SIG-M5 treated with dmso at 0.1 percent for 504 hours (cell line): ENCODE measurements around the gene C17orf50.
"Not testable (repeated sequence)": the region's sequence is repeated elsewhere in the genome, so short reads cannot be mapped to it uniquely, and the experiment has no call there.

ENCODE experiments used
- DNase-seq: peaks from one replicate; lab custom pipeline; 2025; ENCODE audit not compliant: unreplicated experiment; lab: John Stamatoyannopoulos, UW

C17orf50 gene

GRCh38 chr17:35751541-35751940 is 9.1 kb upstream of the C17orf50 start:
- not testable (repeated sequence) for DNase-seq

GRCh38 chr17:35752471-35752870 is 8.2 kb upstream of the C17orf50 start:
- DNase-seq, result no peak

- DNase-seq, result no peak
Observed at GRCh38 chr17:35752945-35753764, 7.5 kb upstream of the C17orf50 start, which contains the start of gene GAS2L2. Gene GAS2L2 (minus strand): TSS chr17:35753239. CDS start chr17:35752850, 389 bp downstream.

DNA sequence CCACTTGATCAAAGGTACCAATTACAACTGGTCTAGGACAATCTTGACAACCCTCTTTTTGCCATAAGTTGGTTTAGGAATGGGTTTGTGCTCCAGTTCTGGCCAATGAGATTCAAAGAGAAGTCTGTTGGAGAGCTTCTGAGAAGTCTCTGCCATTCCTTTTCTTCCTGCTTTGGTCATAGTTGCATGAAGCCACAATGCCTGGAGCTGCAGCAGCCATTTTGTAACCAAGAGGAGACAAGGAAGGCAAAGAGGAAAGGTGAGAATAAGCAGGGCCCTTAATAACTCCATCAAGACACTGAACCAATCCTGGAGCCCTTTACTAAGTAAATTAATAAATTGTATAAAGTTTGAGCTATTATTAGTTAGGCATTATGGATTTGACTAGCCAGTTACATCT is 3.4 kb upstream of the C17orf50 start:
- no peak for DNase-seq

DNA sequence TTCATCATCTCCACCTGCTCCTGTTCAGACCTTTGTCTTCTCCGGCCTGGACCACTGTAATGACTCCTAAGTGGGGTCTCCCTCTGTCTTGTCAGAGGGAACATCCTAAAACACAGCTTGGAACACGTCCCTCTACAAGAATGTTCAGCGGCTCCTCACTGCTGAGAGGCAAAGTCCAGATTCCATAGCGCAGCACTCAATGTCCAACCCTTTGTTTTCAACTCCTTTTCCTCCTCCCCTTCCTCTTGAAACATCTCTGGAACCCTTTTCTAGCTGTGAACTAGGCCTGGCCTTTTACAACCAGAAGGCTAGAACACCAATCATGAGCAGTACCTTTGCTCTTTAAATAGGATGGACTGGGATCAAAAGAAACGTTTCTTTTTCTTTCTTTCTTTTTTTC is 914 bp downstream of the C17orf50 start:
- DNase-seq, result no peak

DNA sequence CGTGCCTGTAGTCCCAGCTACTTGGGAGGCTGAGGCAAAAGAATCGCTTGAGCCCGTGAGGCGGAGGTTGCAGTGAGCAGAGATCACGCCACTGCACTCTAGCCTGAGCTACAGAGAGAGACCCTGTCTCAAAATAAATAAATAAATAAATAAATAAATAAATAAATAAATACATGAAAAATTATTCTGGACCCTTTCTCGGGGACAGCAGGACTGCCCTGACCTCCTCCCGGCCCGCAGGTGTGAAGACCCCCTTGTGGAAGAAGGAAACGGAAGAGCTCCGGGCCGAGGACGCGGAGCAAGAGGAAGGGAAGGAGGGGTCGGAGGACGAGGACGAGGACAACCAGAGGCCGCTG is 3.1 kb downstream of the C17orf50 start:
- no peak for DNase-seq

DNA sequence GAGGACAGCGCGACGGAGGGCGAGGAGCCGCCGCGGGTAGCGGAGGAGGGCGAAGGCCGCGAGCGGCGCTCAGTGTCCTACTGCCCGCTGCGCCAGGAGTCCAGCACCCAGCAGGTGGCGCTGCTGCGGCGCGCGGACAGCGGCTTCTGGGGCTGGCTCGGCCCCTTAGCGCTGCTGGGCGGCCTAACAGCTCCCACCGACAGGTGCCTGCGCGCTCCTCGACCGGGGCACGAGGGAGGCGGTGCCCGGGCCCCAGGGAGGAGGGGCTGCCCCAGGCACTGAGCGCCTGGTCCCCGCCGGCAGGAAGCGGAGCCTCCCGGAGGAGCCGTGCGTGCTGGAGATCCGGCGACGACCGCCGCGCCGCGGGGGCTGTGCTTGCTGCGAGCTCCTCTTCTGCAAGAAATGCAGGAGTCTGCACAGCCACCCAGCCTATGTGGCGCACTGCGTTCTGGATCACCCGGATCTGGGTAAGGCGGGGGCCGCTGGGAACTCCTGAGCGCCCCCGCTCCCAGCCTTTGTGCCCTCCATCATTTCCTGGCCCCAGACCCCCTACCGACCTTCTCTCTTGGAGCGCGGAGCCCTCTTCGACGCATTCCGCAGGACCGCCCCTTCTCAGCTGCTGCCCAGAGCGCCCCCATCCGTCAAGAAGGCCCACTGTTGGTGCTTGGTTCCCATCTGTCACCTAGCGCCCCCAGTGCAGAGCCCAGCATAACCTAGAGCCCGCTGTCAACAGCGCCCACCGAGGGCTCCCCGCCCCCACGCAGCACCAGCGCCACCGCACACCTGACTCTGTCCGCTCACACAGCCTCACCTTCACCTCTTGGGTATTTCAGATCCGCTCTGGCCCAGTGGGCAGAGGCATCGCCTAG is 3.7 kb downstream of the C17orf50 start:
- peak; percentile 84 for DNase-seq

DNA sequence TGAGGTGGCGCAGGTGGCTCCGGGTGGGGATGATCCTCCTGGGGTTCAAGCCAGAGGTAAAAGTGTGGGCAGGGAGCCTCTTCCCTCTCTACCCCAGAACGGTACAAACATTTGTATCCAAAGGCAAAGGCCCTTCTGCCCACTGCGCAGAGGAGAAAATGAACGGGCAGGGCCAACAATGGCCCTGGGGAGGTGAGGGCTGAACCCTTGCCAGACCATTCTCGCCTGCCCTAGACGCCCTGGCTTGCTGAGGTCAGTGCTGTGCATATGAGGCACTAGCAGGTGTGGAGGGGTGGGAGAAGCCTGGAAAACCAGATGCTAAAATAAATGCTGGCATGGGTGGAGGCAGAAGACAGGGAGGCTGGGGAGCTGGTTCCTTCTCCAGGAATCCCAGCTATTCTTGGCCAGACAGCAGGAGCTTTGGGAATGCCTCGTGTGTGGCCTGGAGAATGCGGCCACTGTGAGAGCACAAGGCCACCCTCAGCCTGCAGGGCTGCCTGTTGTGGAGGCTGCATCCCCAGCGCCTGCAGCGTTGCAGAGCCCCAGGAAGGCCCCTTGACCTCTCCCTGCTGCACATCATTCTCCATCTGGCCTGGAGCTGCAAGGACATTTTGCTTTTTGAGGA is 4.5 kb downstream of the C17orf50 start:
- DNase-seq, result no peak

- no peak for DNase-seq
Observed at GRCh38 chr17:35765756-35766488, 5.2 kb downstream of the C17orf50 start.

DNA sequence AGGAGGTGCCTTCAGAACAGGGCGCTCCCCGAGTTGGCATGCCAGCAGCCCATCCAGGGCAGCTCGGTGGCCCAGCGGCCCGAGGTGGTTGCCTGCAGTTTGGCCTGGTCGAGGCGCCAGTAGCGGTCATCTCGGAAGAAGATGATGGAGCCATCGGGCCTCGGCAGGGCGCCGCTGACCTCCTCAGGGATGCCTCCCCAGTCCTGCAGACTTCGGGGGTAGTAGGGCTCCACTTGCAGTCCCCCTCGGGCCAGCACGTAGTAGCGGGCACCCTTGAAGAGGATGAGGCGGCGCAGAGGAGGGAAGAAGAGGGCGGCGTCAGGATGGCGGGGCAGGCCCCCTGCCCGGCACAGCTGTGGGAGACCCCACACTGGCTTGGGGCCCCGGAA is 5.8 kb downstream of the C17orf50 start:
- no peak for DNase-seq

DNA sequence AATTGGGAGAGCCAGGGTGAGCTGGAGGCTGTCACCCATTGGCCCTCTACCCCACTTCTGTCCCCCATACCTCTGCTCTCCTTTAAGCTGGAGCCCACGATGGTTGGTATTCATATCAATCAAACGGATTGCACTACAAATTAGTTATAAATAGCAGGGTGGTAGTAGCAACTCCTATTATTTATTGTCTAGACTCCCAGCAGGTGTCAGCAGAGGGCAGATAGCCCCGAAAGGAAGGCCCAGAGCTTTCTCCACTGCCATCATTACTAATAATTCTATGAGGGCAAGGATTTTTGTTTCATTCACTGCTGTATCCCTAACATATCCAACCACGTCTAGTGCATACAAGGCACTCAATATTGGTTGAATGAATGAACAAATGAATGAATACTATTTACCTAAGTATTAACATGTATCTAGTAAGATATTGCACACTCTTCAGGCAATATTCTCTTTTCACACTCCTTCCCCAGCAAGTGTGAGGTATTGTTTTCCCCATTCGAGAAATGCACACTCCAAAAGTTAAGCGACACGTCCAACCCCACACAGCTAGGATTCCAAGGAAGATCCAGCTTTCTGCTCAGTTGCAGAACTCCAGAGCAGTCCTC is 6.3 kb downstream of the C17orf50 start:
- DNase-seq, result peak; percentile 30

DNA sequence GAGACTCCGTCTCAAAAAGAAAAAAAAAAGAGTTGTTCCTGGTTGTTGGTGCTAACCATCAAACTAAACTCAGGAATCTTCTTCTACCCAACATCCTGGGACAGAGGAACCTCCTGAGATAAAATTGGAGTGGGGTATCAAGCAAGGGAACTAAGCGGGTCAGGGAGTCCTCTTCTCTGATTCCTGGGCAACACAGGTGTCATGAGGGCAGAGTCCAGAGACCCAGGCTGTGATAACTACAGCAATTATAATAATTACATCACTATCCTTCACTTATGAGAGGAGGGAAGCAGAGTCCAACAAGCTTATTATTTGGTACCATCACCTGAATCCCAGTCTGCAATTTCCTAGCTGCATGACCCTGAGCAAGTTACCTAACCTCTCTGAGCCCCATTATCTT is 8.1 kb downstream of the C17orf50 start:
- no peak for DNase-seq

- DNase-seq, result no peak
Observed at GRCh38 chr17:35769895-35770486, 9.3 kb downstream of the C17orf50 start.

GRCh38 chr17:35773129-35773528 is 12.4 kb downstream of the C17orf50 start:
- DNase-seq, result no peak

DNA sequence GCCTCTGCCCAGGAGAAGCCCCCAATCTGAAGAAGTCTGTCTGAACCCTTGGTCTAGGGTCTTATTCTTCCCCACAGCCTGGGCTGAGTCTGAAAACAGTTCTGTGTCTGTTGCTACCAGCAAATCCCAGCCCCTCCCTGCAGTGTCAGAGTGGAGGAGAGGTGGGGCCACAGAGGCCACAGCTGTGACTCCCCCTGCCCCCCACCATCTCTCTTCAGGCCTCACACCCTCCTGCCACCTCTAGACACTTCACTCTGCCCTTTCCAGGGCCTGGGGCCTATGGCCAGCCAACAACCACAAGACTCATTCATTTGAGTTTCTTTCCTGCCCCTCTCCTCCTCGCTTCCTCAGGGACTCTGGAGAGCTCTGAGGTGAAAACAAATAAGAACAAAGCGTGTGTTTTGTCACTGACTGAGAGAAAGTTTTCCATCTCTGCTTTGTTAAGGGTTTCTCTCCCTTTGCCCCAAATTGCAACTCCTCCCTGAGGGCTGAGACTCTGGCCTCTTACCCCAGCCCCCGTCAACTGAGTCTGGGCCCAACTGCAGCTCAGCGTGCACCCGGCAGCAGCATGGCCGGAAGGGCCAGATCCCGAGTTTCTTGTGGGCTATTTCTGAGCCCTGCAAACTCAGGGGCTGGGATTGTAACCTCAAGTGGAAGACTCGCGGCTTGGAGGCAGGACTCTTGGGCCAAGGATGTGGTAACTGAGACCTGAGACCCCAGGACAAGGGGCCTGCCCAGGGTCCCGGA is 13.2 kb downstream of the C17orf50 start:
- DNase-seq, result no peak

- DNase-seq, result no peak
Observed at GRCh38 chr17:35774499-35774898, 13.8 kb downstream of the C17orf50 start.

DNA sequence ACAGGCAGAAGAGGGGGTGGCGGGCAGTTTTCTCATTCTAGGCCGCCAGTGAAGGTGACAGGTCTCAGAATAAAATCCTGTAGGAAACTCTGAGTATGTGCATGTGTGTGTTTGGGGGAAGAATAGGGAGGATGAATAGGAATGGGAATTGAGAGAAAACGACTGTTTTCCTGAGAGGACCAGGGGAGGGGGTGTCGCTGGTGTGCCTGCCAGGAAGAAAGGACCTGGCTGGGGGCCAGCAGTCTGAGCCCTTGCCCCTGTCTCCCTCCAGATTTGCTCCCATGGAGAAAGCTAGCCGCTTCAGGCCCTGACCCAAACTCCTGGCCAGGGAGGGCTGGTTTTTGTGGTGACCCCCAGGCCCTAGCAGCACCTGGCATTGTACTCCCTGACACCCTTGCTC is 14.4 kb downstream of the C17orf50 start:
- DNase-seq, result no peak

GRCh38 chr17:35775583-35775982 is 14.9 kb downstream of the C17orf50 start:
- no peak for DNase-seq

DNA sequence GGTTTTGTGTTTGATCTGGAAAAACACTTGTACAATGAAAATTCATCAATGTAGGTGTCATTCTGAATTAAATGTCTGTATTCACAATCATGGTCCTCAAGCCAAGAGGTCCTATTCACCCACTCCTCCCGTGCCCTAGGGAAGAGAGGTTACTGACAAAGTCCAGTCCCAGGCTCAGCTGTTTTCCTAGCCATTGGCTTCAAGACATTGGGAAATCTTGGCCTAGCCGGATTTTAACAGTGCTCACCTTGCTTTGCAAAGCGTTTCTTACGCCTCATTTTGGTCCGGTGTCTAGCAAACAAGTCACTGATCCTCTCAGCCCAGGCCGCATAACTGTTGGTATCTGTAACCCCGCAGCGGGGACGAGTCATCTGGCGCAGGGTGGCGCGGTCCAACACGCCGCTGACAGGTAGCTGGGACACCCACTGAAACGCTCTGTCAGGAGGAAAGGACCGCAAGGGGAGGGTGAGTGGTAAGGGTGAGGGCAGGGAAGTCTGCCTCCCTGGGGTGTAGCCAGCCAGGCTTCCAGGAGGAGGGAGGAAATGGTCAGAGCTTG is 18.0 kb downstream of the C17orf50 start:
- DNase-seq, result no peak
